ENCODE measurements around the gene RNH1.

The RNH1 gene

DNA sequence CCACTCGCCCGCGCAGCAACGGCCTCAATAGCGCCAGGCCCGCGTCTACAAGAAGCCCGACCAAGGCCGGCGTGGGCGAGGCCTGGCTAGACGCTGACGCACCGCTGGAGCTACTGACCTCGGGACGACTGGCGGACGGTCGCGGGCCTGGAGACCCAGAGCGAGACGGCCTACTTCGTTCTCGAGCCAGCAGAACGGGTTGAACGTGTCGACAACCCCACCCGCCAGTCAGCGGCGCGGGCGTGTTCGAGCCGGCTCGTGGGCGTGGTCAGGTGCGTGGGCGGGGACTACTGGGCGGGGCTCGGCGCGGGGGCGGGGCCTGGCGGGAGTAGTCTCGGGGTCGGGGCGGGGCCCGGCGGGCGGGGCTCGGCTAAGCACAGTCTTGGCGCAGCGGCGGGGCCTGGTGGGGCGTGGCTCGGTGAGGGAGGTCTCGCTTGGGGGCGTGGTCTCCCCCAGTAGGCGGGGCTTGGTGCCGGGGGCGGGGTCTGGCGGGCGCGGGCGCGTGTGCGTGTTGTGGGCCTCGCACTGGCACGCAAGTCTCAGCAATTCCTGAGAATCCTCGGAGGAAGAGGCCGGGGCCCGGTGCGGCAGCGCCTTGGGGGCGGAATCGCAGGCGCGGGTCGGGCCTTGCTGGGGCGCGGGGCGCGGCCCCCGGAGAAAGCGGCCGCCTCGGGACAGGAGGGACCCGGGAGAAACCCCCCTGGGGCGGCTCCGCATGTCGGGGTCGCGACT is at the start of gene RNH1:
Gene RNH1, minus strand, starts transcription at position 248 of the 732 bp plus-strand sequence. CDS start 5,080 bp downstream, outside the sequence.
- DNase-seq (ENCODE audit: low spot score), result peak; percentile 99

DNA sequence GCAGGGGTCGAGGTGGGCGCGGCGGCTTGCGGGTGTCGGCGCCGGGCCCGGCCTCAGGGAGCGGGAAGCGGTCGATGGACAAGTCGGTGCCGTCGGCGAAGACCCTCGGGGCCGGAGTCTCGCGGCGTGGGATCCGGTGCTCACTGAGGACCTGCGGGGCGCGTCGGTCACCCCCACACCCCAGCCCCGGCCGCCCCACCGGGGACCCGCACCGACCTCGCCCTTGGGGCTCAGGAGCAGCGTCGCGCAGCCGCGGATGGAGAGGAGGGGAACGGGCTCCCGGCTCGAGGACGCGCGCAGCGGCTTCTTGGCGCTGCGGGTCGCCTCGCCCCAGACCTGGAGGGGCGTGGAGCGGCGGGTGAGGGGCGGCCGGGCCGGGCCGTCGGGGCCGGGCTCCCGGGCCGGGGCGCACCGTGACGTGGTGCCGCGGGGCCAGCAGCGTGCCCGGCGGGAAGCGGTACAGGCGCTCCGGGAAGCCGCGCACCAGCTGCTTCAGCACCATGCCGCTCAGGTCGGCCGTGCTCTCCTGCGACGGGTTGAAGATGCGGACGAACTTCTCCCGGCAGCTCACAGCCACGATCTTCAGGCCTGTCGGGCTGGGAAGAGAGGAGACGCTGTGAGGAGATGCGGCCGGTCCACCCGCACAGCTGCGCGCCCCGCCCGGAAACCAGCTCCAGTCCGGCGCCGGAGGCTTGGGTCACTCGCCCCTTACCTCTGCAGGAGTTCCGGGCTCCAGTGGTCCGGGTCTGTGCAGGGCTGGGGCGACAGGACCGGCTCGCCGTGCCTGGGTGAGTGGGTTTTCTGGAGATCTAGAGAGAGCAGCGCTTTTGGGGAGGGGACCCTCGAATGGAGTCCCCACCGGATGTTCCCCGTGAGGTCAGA is 49.0 kb upstream of the RNH1 start:
- no peak for DNase-seq (ENCODE audit: low spot score)

- no peak for DNase-seq (ENCODE audit: low spot score)
Observed at GRCh38 chr11:555227-555779, 48.3 kb upstream of the RNH1 start.

DNA sequence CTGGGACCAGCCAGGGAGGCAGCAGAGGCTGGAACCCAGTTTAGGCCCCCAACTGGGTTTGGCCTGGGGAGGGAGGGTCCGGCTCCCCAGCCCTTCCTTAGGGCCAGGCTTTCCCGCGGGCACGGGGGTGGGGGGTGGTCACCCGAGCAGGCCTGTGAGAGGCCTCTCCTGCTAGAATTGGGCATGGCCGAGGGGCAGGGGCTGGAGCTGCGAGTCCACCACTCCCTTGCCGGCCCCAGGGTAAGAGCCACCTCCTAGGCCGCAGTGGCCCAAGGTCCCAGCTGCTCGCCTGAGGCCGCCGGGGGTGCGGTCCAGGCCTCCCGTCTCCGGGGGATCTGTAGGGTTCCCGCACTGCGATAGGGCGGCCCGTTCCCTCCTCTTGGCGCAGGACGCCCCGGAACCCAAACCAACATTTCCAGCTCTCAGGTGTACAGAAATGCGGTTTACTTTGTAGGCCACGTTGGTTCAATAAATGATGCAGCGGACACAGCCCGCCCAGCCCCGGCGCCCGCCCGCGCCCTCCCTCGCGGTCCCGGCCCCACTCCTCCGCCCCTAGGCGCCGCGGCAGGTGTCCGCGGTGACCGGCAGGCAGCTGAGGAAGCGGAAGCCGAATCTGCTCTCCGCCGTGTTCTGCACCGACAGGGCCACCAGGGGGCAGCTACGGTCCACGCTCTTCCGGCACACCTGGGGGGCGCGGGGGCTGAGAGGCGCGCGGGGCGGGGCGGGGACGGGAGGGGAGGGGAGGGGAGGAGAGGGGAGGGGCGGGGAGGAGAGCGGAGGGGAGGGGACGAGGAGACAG is 47.6 kb upstream of the RNH1 start:
- peak; percentile 84 for DNase-seq (ENCODE audit: low spot score)

DNA sequence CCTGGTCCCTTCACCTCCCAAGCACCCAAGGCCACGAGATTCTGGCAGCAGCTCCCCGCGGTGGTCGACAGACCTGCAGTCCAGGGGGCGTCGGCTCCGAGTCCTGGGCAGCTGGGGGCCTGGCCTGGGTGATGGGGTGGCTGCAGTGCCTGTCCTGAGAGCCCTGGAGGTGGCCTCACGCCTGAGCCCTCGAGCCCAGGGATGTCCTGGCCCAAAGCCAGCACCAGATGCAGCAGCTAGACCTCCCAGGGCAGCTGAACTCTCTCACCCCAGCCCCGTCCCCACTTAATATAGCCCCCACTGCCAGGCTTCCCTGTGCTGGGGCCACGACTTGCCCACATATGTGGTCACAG is 46.9 kb upstream of the RNH1 start:
- no peak for DNase-seq (ENCODE audit: low spot score)

GRCh38 chr11:553083-553987 is 46.3 kb upstream of the RNH1 start:
- DNase-seq (ENCODE audit: low spot score), result no peak

DNA sequence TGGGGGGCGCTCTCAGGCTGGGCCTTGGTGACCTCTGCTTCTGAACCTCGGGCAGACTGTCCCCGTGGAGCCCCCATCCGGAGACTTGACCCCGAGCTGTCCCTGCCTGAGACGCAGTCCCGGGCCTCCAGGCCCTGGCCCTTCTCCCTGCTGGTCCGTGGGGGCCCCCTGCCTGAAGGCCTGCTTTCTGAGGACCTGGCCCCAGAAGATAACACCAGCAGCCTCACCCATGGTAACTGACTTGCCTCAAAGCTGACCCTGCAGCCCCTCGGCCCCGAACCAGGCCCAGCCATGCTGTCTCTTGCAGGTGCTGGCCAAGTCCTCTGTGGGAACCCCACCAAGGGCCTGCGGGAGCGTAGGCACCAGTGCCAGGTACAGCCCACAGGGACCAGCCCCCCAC is 44.6 kb upstream of the RNH1 start:
- DNase-seq (ENCODE audit: low spot score), result no peak

DNA sequence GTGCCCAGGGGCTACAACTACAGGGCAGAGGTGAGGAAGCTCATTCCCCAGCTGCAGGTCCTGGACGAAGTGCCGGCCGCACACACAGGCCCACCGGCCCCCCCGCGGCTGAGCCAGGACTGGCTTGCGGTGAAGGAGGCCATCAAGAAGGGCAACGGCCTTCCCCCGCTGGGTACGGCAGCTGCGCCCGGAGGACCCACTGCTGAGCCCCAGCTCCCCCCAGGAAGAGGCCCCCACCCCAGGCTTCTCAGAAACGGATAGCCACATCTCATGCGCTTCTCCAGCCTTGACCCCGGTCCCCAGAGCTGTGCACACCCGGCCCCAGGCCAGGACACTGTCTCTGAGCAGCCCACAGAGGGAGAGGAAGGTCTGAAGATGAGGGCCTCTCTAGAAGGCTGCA is 44.1 kb upstream of the RNH1 start:
- no peak for DNase-seq (ENCODE audit: low spot score)

DNA sequence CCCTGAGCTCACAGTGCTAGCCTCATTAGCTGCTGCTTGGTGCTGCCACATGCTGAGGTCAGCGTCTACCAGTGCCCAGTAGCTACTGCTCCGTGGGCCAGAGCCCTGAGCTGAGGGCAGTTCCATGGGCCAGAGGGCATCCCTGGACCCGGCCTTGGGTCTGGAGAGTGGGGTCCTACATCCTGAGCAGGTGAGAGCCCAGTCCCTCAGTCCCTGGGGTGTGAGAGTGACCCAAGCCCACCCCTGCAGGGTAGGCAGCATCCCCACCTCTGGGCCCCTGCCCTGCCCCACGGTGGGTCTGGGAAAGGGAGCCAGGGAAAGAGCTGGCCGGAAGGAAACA is 43.7 kb upstream of the RNH1 start:
- no peak for DNase-seq (ENCODE audit: low spot score)

DNA sequence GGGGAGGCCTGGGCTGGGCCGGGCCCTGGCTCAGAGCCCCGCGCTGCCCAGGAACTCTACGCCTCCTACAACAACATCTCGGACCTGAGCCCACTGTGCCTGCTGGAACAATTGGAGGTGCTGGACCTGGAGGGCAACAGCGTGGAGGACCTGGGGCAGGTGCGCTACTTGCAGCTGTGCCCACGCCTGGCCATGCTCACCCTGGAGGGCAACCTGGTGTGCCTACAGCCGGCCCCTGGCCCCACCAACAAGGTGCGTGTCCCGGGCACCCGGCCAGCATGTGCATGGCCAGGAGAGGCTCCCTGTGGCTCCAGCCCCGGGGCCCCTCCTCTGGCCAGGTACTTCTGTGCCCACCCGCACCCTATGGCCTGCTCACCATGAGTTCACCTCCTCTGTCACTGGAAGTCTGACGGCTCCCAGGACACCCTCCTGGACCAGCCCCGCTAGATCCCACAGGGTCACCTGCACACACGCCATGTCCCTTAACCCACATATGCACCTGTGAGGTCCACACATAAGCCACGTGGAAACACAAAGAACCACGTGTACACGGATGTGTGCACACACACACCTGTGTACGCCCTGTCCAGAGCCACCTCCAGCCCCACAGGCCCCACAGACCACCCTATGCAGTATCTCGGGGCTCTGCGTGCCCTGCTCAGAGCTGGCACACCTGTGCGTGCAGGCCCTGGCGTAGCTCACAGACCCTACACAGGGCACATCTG is 43.1 kb upstream of the RNH1 start:
- DNase-seq (ENCODE audit: low spot score), result no peak

GRCh38 chr11:548700-549603 is 41.9 kb upstream of the RNH1 start:
- DNase-seq (ENCODE audit: low spot score), result no peak

DNA sequence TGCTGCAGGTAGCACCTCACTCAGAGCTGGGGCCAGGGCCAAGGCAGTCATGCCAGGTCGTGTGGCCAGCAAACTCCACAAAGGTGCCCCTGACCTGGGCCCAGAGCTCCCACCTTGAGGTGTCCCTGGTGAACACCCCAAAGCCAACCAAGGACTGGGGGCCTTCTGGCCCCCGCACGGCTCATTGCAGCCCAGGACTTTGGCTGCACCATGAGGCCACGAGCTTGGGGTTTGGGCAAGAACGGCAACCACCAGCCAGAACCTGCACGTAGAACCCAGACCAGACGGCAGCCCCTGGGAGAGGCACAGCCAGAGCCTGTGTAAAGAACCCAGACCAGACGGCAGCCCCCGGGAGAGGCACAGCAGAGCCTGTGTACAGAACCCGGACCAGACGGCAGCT is 38.1 kb upstream of the RNH1 start:
- no peak for DNase-seq (ENCODE audit: low spot score)

DNA sequence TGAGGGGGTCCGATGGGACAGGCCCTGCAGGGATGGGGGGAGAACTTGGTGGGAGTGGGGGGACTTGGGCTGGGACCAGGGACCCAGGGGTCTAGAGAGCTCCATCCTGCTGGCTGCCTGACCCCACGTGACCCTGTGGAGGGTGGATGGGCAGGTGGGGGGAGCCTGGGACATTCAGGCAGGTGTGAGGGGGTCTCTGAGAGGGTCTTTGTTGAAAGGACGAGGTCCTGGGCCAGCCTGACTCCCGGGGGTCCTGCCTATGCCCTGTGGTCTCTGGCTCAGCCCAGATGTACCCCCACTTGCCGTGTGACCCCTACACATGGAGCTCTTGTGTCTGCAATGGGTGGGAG is 37.8 kb upstream of the RNH1 start:
- DNase-seq (ENCODE audit: low spot score), result no peak

DNA sequence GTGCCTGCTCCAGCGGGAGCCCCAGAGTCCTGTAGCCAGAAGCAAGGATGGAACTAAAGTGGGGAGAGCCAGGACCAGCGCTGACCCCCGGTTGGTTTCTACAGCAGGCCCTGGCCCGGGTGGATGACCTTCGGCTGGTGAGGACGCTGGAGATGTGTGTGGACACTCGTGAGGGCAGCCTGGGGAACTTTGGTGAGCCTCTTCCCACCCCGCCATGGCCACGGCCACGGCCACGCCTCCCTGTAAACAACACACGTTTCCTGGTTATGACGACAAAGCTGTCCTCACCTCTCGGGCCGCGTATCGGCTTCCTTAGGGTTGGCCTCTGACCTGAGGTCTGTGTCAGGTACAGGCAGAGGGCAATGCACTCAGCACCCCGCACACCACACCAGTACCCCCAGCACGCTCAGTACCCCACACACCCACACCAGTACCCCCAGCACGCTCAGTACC is 34.4 kb upstream of the RNH1 start:
- no peak for DNase-seq (ENCODE audit: low spot score)

DNA sequence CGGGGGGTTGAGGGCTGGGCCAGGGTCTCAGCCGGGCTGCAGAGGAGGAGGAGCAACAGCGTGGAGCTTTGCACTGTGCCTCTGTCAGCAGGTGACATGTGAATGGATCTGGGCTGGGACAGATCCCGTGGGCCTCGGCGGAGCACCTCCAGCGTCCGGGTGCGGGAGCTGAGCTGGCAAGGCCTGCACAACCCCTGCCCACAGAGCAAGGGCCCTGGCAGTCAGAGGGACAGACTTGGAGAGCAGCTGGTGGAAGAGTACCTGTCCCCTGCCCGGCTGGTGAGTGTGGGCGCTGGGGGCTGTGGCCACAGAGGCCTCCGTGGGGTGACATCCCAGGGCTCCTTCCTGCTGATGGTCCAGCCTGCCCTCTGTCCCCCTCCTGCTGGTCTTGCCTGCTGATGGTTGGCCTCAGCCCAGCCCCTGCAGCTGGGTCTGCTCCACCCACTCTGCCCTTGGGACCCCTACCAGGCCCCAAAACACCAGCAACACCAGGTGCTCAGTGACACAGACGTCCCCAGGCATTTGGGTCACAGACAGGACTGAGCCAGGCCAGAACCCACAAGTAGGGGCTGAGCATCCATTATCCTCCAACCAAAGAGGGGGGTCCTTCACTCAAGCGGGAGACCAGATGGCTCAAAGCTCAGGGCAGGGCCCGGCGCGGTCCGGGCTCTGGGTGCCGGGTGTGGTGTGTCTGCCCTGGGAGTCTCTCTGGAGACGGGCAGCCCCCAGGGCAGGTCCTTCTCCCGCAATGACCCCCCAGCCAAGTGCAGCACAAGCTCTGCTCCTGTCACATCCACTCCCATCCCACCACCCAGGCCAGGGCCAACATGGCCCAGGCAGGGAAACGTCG is 33.8 kb upstream of the RNH1 start:
- no peak for DNase-seq (ENCODE audit: low spot score)

DNA sequence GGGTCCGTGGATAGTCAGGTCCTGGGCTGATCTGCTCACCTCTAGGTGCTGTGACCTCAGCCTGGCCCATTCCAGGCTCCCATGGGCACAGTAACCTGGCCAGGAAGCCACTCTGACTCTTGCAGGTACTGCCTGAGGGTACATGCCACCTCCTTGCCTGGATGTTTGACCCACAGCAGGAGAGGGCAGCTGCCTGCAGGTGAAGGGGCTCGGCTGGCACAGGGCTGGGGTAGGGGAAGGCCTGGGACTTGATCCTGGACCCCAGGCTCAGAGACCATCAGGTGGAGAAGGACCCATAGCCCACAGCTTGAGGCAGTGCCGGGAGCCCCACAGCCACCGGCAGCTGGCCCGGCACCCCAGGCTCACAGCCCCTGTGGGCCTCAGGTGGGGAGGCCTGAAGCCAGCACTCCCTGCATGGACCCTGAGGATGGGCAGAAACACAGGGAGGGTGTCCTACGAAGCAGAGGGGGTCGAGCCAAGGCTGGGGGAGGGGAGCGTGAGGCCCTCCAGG is 33.0 kb upstream of the RNH1 start:
- no peak for DNase-seq (ENCODE audit: low spot score)

DNA sequence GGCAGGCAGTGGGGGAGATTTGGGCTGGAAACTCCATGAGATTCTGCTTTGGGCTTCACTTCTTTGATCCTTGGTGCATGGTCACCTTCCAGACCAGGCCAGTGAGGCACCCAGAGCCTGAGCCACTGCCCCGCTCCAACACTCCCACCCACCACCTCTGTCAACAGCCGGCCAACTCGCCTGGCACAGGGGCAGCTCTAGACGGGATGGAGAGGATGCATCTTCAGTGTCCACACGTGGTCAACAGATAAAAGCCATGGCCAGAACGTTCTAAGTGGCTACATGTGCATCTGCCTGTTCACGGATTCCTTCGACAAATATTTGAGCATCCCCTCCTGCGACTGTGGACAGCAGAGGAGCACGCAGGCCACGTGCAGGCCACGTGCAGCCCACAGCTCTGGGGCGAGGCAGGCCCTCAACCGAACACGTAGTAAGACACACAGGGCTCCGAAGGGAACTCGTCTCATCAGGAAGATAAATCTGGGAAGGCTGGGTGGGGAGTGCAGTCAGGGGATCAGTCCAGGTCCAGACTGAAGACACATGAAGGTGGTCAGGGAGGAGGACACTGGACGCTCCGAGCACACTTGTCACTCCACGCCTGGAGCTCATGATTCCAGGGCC is 31.5 kb upstream of the RNH1 start:
- no peak for DNase-seq (ENCODE audit: low spot score)

All from CD4-positive, alpha-beta T cell treated with Interleukin-6 at 100 ng/mL for 8 hours (primary cell).